K562 (cell line): ENCODE measurements around the gene ADM5. TPM values are rescaled to one million over a fixed set of nuclear protein-coding genes. Genes with fewer than 3 reads are reported as not detected.
A peak's percentile ranks its signal among the peaks of the same experiment; 100 is the strongest.

Experiments
- ATAC-seq: fragments of 200-7000 bp; cut with Tn5 transposase; 3 replicates; pipeline ENCODE4 v1.9.1; 2020; ENCODE audit warnings: moderate library complexity
- BruUV-seq: library from RNA; stranded (reverse); fragments of 400-500 nt; replicated peaks from 2 replicates; lab custom pipeline; 2021; lab: Mats Ljungman, UMichigan
- CTCF ChIA-PET: fragments of 300-600 bp; formaldehyde crosslinking; extraction: SDS; loops from one replicate; lab custom pipeline; 2021; ENCODE audit warnings: low intra/inter-chr PET ratio; lab: Yijun Ruan, JAX
- POLR2A ChIA-PET: fragments of 300-600, 350-650 bp; sonication (Branson Sonifier 250); formaldehyde crosslinking; extraction: SDS; loops from one replicate; lab custom pipeline; 2021; ENCODE audit warnings: antibody characterized with exemption, inconsistent platforms; lab: Yijun Ruan, JAX
- DNase-seq, 4 experiments: peaks; one replicate each; pipeline versions ENCODE4 v3.0.0 to v3.0.0-alpha.2; 2011 to 2018; ENCODE audit warnings: low spot score in 3 of 4, mixed read lengths in 3 of 4; ENCODE audit errors: extremely low read depth in 1 of 4
- FAIRE-seq: peaks from 2 replicates; lab custom pipeline; 2011; peaks lifted over from hg19 to GRCh38; lab: Jason Lieb, UNC
- H2AFZ ChIP-seq: 2 replicates; pipeline ENCODE4 v1.6.0; 2011; ENCODE audit warnings: low read depth, low read length, control low read depth, inconsistent platforms
- H3K27ac ChIP-seq: fragments of 200-600 bp; 3 replicates; pipeline ENCODE4 v1.8.0; 2011; ENCODE audit warnings: low read depth, mild to moderate bottlenecking, control low read depth, inconsistent platforms, low read length, moderate library complexity, mixed read lengths; ENCODE audit errors: extremely low read depth
- H3K27me3 ChIP-seq, 2 experiments: fragments of 300-600 bp in 1 of 2; 2 replicates in 1 of 2; 3 replicates in 1 of 2; pipeline versions ENCODE4 v1.6.0 to v1.8.0; 2011; ENCODE audit warnings: inconsistent platforms in 2 of 2, low read length in 2 of 2, mild to moderate bottlenecking in 1 of 2, mixed read lengths in 1 of 2, moderate library complexity in 1 of 2; ENCODE audit not compliant: control insufficient read depth in 2 of 2, insufficient read depth in 2 of 2
- H3K36me3 ChIP-seq: fragments of 300-600 bp; 3 replicates; pipeline ENCODE4 v1.8.0; 2011; ENCODE audit warnings: mild to moderate bottlenecking, low read length, inconsistent platforms; ENCODE audit not compliant: control insufficient read depth, insufficient read depth
- H3K4me1 ChIP-seq, 2 experiments: fragments of 200-600 bp in 1 of 2; replicated peaks in 1 of 2; 2 replicates in 1 of 2; 3 replicates in 1 of 2; pipeline versions ENCODE4 v1.5.1 to v1.8.0; 2011; ENCODE audit warnings: inconsistent platforms in 2 of 2, low read length in 2 of 2, mild to moderate bottlenecking in 1 of 2, mixed read lengths in 1 of 2, moderate library complexity in 1 of 2; ENCODE audit not compliant: control insufficient read depth in 2 of 2, insufficient read depth in 2 of 2
- H3K4me2 ChIP-seq: 2 replicates; pipeline ENCODE4 v1.6.1; 2011; ENCODE audit warnings: low read length, control low read depth, inconsistent platforms, mixed read lengths; ENCODE audit not compliant: insufficient read depth
- H3K4me3 ChIP-seq: fragments of 200-600 bp; sonication (generic), shearing (Covaris generic); 2 replicates; pipeline ENCODE4 v1.5.1; 2016; ENCODE audit warnings: control low read depth, inconsistent platforms
- H3K79me2 ChIP-seq: fragments of 200-600 bp; 3 replicates; pipeline ENCODE4 v1.8.0; 2011; ENCODE audit warnings: low read length, inconsistent platforms; ENCODE audit not compliant: control insufficient read depth, insufficient read depth
- H3K9ac ChIP-seq, 2 experiments: 2 replicates each; pipeline versions ENCODE4 v1.6.0 to v1.6.1; 2011; ENCODE audit warnings: low read depth in 2 of 2, low read length in 2 of 2, control low read depth in 1 of 2, inconsistent platforms in 1 of 2, mild to moderate bottlenecking in 1 of 2, mixed read lengths in 1 of 2; ENCODE audit not compliant: insufficient read depth in 1 of 2
- H3K9me1 ChIP-seq: one replicate; pipeline ENCODE4 v1.6.0; 2011; ENCODE audit warnings: inconsistent platforms, mild to moderate bottlenecking, low read length, moderate library complexity; ENCODE audit not compliant: control insufficient read depth, insufficient read depth
- H3K9me3 ChIP-seq: replicated peaks from 2 replicates; pipeline ENCODE4 v1.5.1; 2011; ENCODE audit warnings: low read depth, low read length, inconsistent platforms; ENCODE audit not compliant: control insufficient read depth, insufficient read depth
- H4K20me1 ChIP-seq: replicated peaks from 2 replicates; pipeline ENCODE4 v1.6.1; 2011; ENCODE audit warnings: low read length, inconsistent platforms, mixed read lengths; ENCODE audit not compliant: control insufficient read depth, insufficient read depth
- GABPB2 ChIP-seq: fragments of 250-450 bp; sonication (Bioruptor Pico); conservative IDR thresholded peaks from 2 replicates; pipeline ENCODE4 v1.5.1; 2021; ENCODE audit warnings: mild to moderate bottlenecking
- NFRKB ChIP-seq: fragments of 450-650 bp; IDR thresholded peaks from 2 replicates; pipeline ENCODE4 v1.6.1; 2016; ENCODE audit warnings: low read depth
- POLR2AphosphoS5 ChIP-seq: IDR thresholded peaks from 2 replicates; pipeline ENCODE4 v1.6.1; 2011; ENCODE audit warnings: mild to moderate bottlenecking, low read depth, low read length, moderate library complexity; ENCODE audit not compliant: control insufficient read depth, insufficient read depth
- RNF219 ChIP-seq: fragments of 250-450 bp; sonication (Bioruptor Pico); IDR thresholded peaks from 2 replicates; pipeline ENCODE4 v1.5.0; 2022; ENCODE audit warnings: mild to moderate bottlenecking
- SAFB ChIP-seq: fragments of 200-400 bp; formaldehyde crosslinking; IDR thresholded peaks from 2 replicates; pipeline ENCODE4 v1.6.1; 2017; ENCODE audit warnings: low read depth, low read length, borderline replicate concordance
- WGBS: fragments of 100-300 bp; shearing (Covaris generic); methylation state at CpG from one replicate; pipeline ENCODE4 v1.1.6; 2016; ENCODE audit warnings: low coverage, mixed read lengths; ENCODE audit not compliant: insufficient coverage; ENCODE audit errors: missing lambda C conversion rate; 5-methylcytosine and 5-hydroxymethylcytosine counted together
- in situ Hi-C: fragments of 300-500 bp; cut with MboI; formaldehyde crosslinking; loops from 4 replicates; pipeline ENCODE4 v1.15.0; 2018; ENCODE audit warnings: inconsistent platforms, mixed read lengths
- intact Hi-C: fragments of 100-400 bp; cut with micrococcal nuclease; formaldehyde crosslinking; loops from 2 replicates; pipeline ENCODE4 v1.14.2; 2022
- polyA plus RNA-seq, 8 experiments: library from polyadenylated mRNA; depleted of rRNA in 4 of 8; stranded (reverse) in 5 of 8; unstranded in 3 of 8; fragments of >200 nt; fragmentation: Nextera tagmentation in 2 of 8; fragmentation: Illumina TruSeq in 1 of 8; extraction: Ambion mirVana in 2 of 8; extraction: Trizol in 1 of 8; gene quantifications; 2 replicates each; pipeline versions ENCODE4 v1.2.1 to v1.2.3, GENCODE V29; 2011 to 2014; ENCODE audit warnings: inconsistent platforms in 1 of 8, missing spikeins in 1 of 8
- total RNA-seq, 7 experiments: library from RNA; depleted of rRNA in 6 of 7; stranded (reverse); fragments of >200 nt in 6 of 7; fragmentation: Illumina TruSeq in 2 of 7; extraction: Trizol in 2 of 7; gene quantifications; 2 replicates each; pipeline versions ENCODE4 v1.2.1 to v1.2.3, GENCODE V29; 2011 to 2021; ENCODE audit warnings: low replicate concordance in 1 of 7

The ADM5 gene
- total and polyA plus RNA-seq, 9 of the 15 experiments (the other 6 are each of a cell fraction or from before 2014, with no cell fraction given) = 0.13 to 8.4 (median 2.0) TPM; not detected in 1

GRCh38 chr19:49682274-49682673 is 7.1 kb upstream of the ADM5 start (continued):
- TF ChIP-seq RNF219 (CRISPR knock-in tag) = no peak
- no peak for TF ChIP-seq SAFB
- no peak for TF ChIP-seq NFRKB

GRCh38 chr19:49683814-49684250 is 5.6 kb upstream of the ADM5 start:
- ChIA-PET POLR2A (interaction anchor here (0.7 kb wide), 1 partner anchor 825 kb away, joined by 3 read pairs; no protein-coding TSS in a partner anchor), CTCF (interaction anchor here (0.7 to 1.6 kb wide), 2 partner anchors 165 to 299 kb away, joined by 3 to 4 read pairs; no protein-coding TSS in a partner anchor)
- no peaks in the 10 kb centered on the region for H3K9me3 ChIP-seq
- no peak for FAIRE-seq
- no peak for DNase-seq
- H3K27ac ChIP-seq = no peak overlapping the region
- H3K9ac ChIP-seq = no peak overlapping the region; a peak in 1 of 4 replicates
- TF ChIP-seq GABPB2 (CRISPR knock-in tag) (no peak), POLR2AphosphoS5 (peak; percentile 29; the same call in 1 of the 2 replicates)
- no peak overlapping the region for H3K4me3 ChIP-seq
- H3K4me1 ChIP-seq = peaks cover 19 to 68% of the 10 kb centered on the region in 2 experiments
- intact Hi-C loops = loop anchor here (2.0 kb wide), 1 partner anchor 77 kb away; no protein-coding TSS in a partner anchor
- ATAC-seq = no peak
- BruUV-seq = no TSS peak
- H3K36me3 ChIP-seq = peaks cover 95% of the 10 kb centered on the region
- H3K4me2 ChIP-seq = no peak overlapping the region
- in situ Hi-C loops = no loop called here
- H4K20me1 ChIP-seq = peaks cover 12% of the 10 kb centered on the region; the same call in 1 of the 2 replicates
- H3K27me3 ChIP-seq = no peaks in the 10 kb centered on the region
- peaks cover 3% of the 10 kb centered on the region for H3K9me1 ChIP-seq
- WGBS = 98% methylated on average over 16 of the region's 18 CpGs
- peaks cover 34% of the 10 kb centered on the region for H3K79me2 ChIP-seq
- no peak overlapping the region for H2AFZ ChIP-seq
